Measurements from ENCODE around the gene EDARADD.

DNA sequence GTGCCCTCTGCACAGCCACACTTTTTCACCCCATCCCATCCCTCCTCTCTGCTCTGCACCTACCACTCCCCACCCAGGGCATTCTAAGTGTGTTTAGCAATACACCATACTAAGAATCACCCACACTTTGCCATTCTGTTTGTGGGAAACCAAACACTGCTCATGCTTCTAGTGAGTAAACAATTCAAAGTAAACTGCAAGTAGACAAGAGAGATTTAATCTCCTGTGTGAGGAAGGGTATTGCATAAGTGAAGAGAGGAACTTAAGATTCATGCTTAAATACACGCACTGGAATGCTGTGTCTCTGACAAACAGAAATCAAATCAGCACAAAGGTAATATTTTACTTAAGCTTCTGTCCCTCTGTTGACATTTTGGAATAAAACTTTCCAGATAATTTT, 4.8 kb upstream of the EDARADD start:
- TF ChIP-seq POLR2AphosphoS5 (IDR thresholded peaks at IDR 0.05; ENCODE audit: low read depth, low read length) (no peak), POLR2A (IDR thresholded peaks at IDR 0.05; ENCODE audit: low read depth, low read length) (no peak), TAF1 (IDR thresholded peaks at IDR 0.05; ENCODE audit: borderline replicate concordance, low read depth, low read length) (no peak)

Measured in GM12892 (cell line).